ENCODE measurements around the gene ADARB2. TPM values are rescaled to one million over a fixed set of nuclear protein-coding genes. Genes with fewer than 3 reads are reported as not detected.

The ADARB2 gene
- total and polyA plus RNA-seq, 2 donors (not counting 1 experiment from before 2014, with no cell fraction given), result not detected

DNA sequence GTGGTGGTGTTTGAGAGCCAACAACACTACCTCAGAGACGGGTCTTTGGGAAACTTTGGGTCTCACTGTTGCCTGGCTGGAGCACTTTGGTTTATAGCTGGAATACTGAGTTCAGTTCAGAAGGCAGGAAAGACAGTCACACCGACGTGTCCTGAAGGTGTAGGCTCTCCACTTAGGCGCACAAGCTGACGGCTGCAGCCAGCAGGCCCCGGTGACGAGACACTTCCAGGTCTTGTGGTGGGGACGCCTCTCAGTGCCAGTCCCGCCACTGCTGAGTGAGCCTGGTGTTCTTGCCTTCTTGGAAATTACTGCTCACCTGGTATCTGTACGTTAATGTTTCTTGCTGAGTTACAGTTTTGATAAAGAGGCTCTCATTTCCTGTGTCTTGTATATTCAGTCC lies 607.1 kb downstream of the ADARB2 start:
- Histone ChIP-seq H3K79me2 (ENCODE audit: control insufficient read depth, insufficient read depth, low read length) (no peaks in the 10 kb centered on the region), H3K4me2 (ENCODE audit: extremely low read depth, insufficient read depth, low read length) (no peak overlapping the region), H3K9me3 (ENCODE audit: control insufficient read depth, insufficient read depth, low read depth, low read length) (no peaks in the 10 kb centered on the region), H3K4me1 (ENCODE audit: control insufficient read depth, extremely low read depth, insufficient read depth, low read length) (no peaks in the 10 kb centered on the region), H3K36me3 (ENCODE audit: control insufficient read depth, insufficient read depth, low read length) (peaks cover 12% of the 10 kb centered on the region), H3K27me3 (ENCODE audit: control insufficient read depth, insufficient read depth, low read length) (no peaks in the 10 kb centered on the region), H3K4me3 (replicated peaks in 1 of 4; ENCODE audit: control extremely low read depth in 1 of 4, insufficient read depth in 1 of 4, low read depth in 3 of 4, low read length in 4 of 4) (no peak overlapping the region), H4K20me1 (ENCODE audit: control insufficient read depth, extremely low read depth, insufficient read depth, low read length) (no peaks in the 10 kb centered on the region), H2AFZ (ENCODE audit: low read length) (no peak overlapping the region), H3K9ac (ENCODE audit: insufficient read depth, low read length) (no peak overlapping the region), H3K27ac (ENCODE audit: insufficient read depth, low read length) (no peak overlapping the region)
- TF ChIP-seq, protein P1, sequence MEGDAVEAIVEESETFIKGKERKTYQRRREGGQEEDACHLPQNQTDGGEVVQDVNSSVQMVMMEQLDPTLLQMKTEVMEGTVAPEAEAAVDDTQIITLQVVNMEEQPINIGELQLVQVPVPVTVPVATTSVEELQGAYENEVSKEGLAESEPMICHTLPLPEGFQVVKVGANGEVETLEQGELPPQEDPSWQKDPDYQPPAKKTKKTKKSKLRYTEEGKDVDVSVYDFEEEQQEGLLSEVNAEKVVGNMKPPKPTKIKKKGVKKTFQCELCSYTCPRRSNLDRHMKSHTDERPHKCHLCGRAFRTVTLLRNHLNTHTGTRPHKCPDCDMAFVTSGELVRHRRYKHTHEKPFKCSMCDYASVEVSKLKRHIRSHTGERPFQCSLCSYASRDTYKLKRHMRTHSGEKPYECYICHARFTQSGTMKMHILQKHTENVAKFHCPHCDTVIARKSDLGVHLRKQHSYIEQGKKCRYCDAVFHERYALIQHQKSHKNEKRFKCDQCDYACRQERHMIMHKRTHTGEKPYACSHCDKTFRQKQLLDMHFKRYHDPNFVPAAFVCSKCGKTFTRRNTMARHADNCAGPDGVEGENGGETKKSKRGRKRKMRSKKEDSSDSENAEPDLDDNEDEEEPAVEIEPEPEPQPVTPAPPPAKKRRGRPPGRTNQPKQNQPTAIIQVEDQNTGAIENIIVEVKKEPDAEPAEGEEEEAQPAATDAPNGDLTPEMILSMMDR (conservative IDR thresholded peaks at IDR 0.05 in 1 of 2, IDR thresholded peaks at IDR 0.05 in 1 of 2; ENCODE audit: low read depth in 1 of 2, low read length in 2 of 2), result no peak
- TF ChIP-seq EZH2 (IDR thresholded peaks at IDR 0.05; ENCODE audit: low read length, missing control alignments), result no peak
- DNase-seq (ENCODE audit: low read depth in 2 of 2), result no peak

DNA sequence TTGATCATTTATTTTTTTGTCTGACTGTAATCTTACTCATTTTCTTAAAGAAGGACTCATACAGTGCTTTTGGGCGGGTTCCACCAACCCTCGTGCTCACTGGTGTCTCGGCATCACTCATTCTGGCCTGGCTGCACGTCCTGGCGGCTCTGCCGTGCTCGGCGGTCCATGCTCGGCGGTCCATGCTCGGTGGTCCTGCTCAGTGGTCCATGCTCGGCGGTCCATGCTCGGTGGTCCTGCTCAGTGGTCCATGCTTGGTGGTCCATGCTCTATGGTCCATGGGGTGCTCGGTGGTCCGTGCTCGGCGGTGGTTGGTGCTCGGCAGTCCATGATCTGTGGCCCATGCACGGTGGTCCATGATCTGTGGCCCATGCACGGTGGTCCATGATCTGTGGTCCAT lies 608.7 kb downstream of the ADARB2 start:
- H3K36me3 ChIP-seq (ENCODE audit: control insufficient read depth, insufficient read depth, low read length), result peaks cover 16% of the 10 kb centered on the region
- no peaks in the 10 kb centered on the region for H3K9me3 ChIP-seq (ENCODE audit: control insufficient read depth, insufficient read depth, low read depth, low read length)
- no peak overlapping the region for H3K27ac ChIP-seq (ENCODE audit: insufficient read depth, low read length)
- no peak overlapping the region for H3K4me2 ChIP-seq (ENCODE audit: extremely low read depth, insufficient read depth, low read length)
- TF ChIP-seq, protein P1 (conservative IDR thresholded peaks at IDR 0.05 in 1 of 2, IDR thresholded peaks at IDR 0.05 in 1 of 2; ENCODE audit: low read depth in 1 of 2, low read length in 2 of 2), result no peak
- TF ChIP-seq EZH2 (IDR thresholded peaks at IDR 0.05; ENCODE audit: low read length, missing control alignments), result no peak
- H3K4me1 ChIP-seq (ENCODE audit: control insufficient read depth, extremely low read depth, insufficient read depth, low read length), result no peaks in the 10 kb centered on the region
- H3K9ac ChIP-seq (ENCODE audit: insufficient read depth, low read length), result no peak overlapping the region
- H3K79me2 ChIP-seq (ENCODE audit: control insufficient read depth, insufficient read depth, low read length), result no peaks in the 10 kb centered on the region
- no peaks in the 10 kb centered on the region for H4K20me1 ChIP-seq (ENCODE audit: control insufficient read depth, extremely low read depth, insufficient read depth, low read length)
- DNase-seq (ENCODE audit: low read depth in 2 of 2), result no peak
- H2AFZ ChIP-seq (ENCODE audit: low read length), result no peak overlapping the region
- no peak overlapping the region for H3K4me3 ChIP-seq (replicated peaks in 1 of 4; ENCODE audit: control extremely low read depth in 1 of 4, insufficient read depth in 1 of 4, low read depth in 3 of 4, low read length in 4 of 4)
- no peaks in the 10 kb centered on the region for H3K27me3 ChIP-seq (ENCODE audit: control insufficient read depth, insufficient read depth, low read length)

DNA sequence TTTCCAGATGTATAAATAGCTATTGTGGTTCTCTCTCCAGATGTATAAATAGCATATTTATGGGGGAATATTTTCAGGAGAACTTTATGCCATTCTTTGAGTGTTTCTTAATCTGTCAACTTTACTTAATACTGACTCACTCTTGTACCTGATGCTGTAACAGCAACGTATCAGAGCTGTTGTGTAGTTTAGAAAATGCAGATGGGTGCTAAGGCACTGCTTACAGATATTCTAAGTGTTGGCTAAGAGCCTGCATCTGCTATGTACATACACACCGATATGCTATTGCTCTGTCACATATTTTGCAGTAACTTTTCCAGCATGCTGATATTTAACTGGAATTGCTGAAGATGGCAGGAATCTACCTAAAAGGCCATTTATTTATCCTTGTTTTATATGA lies 609.2 kb downstream of the ADARB2 start:
- no peak overlapping the region for H3K27ac ChIP-seq (ENCODE audit: insufficient read depth, low read length)
- no peaks in the 10 kb centered on the region for H4K20me1 ChIP-seq (ENCODE audit: control insufficient read depth, extremely low read depth, insufficient read depth, low read length)
- no peaks in the 10 kb centered on the region for H3K9me3 ChIP-seq (ENCODE audit: control insufficient read depth, insufficient read depth, low read depth, low read length)
- no peaks in the 10 kb centered on the region for H3K4me1 ChIP-seq (ENCODE audit: control insufficient read depth, extremely low read depth, insufficient read depth, low read length)
- DNase-seq (ENCODE audit: low read depth in 2 of 2), result no peak
- TF ChIP-seq EZH2 (IDR thresholded peaks at IDR 0.05; ENCODE audit: low read length, missing control alignments), result no peak
- TF ChIP-seq, protein P1 (conservative IDR thresholded peaks at IDR 0.05 in 1 of 2, IDR thresholded peaks at IDR 0.05 in 1 of 2; ENCODE audit: low read depth in 1 of 2, low read length in 2 of 2), result no peak
- peaks cover 16% of the 10 kb centered on the region for H3K36me3 ChIP-seq (ENCODE audit: control insufficient read depth, insufficient read depth, low read length)
- H3K27me3 ChIP-seq (ENCODE audit: control insufficient read depth, insufficient read depth, low read length), result no peaks in the 10 kb centered on the region
- H3K4me2 ChIP-seq (ENCODE audit: extremely low read depth, insufficient read depth, low read length), result no peak overlapping the region
- H2AFZ ChIP-seq (ENCODE audit: low read length), result no peak overlapping the region
- no peak overlapping the region for H3K4me3 ChIP-seq (replicated peaks in 1 of 4; ENCODE audit: control extremely low read depth in 1 of 4, insufficient read depth in 1 of 4, low read depth in 3 of 4, low read length in 4 of 4)
- no peaks in the 10 kb centered on the region for H3K79me2 ChIP-seq (ENCODE audit: control insufficient read depth, insufficient read depth, low read length)
- no peak overlapping the region for H3K9ac ChIP-seq (ENCODE audit: insufficient read depth, low read length)
